Stimulated activated CD4-positive, alpha-beta T cell treated with anti-CD3 and anti-CD28 coated beads, Interleukin-4, amount 100 ng/mL, for 1 hour (primary cell): ENCODE results near the gene NAA80.

Experiments
- DNase-seq: peaks from one replicate; pipeline ENCODE4 v3.0.0-alpha.2; 2020

The NAA80 gene

DNA sequence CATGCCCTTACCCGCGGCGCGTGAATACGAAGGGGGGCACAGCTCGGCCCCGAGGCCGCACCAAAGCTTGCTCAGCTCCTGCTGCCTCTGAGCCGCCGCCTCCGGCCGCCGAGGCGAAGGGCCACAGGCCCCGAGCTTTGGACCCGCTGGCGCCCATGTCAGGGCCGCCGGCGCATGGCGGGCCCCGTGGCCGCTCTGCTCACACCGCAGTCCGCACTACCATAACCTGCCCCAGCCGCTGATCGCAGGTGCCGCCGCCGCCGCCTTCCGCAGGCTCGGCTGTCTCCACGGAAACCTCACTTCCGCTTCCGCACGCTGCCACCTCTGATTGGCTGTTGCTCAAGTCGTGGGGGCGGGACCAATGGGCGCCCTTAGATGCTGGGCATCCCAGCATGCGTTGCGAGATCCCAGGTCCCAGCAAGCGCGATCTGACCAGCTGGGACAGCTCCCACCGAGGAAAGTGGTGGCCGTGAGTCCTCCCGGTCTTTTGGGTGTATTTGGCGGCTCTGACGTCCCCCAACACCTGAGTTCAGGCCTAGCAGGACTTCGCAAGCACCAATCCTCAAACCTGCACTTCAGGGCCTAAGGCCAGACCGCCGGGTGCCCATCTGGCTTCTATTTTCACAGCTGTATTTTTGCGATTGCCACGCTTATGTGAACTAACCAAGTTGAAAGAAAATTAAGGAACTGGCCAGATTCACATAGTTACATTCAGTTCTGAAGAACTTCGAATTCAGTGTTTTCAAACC is 28.9 kb upstream of the NAA80 start, which contains the start of gene TUSC2:
Gene TUSC2, minus strand, starts transcription at position 281 of the 749 bp plus-strand sequence. Its CDS starts 124 bp downstream, at position 157.
- peak; percentile 95 for DNase-seq

DNA sequence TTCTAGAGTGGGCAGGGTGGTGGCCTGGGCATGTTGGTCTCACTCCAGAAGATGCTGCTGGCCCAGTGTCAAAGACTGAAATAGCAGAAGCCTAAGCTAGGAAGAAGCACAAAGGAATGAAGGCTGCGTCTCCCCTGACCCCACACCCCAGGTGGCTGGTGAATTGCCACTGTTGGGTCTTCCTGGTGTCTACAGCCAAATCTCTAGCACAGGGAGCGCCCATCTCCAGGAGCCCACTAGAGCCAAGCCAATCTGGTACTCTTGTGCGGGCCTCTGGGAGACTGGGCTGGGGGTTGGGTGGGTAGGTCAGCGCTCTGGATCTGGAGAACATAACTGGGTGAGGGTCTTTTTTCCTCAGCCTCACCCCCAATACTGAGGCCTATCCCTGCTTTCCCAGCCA is 27.9 kb upstream of the NAA80 start:
- DNase-seq, result no peak

DNA sequence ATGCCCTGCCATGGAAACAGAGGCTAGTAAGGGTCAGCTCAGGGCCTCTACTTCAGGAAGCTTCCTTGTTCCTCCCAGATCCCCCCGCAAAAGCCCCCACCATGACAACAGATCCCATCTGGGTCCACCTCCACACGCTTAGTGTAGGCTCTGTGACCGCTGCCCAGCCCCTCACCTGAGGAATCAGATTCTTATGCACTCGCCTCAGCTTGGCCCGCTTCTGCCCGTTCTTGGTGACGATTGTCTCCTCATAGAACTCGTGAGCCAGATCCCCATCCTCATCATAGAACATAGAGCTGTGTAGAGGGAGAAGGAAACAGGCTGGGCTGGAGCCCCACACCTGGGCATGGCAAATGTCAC is 27.0 kb upstream of the NAA80 start:
- DNase-seq, result no peak

DNA sequence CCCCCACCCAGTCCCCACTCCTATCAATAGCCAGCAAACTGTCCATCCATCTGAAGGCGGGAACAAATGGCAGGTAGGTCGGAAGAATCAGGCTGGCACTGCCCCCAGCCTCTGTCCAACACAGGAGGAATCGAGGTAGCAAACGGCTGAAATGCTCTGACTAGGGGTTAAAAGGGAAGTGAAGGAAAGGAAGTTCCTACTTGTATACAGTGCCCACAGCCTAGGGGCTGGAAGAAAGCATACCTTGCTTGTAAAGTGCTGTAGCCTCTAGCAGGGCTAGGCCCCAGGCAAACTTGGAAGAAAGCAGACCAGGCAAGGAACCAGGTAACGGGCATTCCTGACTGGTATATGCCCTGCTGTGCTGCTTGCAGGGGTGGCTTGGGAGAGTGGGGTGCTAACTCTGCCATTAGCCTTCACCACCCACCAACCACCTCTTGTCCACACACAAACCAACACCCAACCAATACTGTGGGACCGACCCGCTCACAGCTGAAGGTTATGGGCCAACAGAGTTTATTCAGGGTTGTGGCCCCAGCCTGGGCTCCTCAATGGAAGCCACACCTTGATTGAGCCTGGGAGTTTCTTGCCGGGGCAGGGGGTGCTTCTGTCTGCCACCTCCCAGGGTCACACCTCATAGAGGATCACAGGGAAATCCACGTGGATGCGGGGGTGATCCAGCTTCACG is 26.4 kb upstream of the NAA80 start:
- no peak for DNase-seq

DNA sequence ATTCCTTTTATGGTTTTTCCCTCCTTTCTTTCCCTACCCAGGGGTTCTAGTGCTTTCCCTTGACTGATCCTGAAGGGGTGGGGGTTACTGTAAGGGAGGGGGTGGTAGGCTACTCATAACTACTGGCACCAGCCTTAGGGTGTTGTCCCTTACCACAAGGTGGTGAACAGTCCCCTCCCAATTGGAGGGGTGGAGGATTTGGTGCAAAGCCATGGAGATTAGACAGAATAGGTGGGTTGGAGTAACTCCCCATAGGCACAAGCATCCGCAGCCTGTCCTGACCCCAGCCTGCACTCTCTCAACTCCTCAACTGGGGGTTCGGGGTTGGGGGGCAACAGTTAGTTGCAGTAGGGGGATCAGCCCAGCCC is 25.9 kb upstream of the NAA80 start:
- DNase-seq, result no peak

DNA sequence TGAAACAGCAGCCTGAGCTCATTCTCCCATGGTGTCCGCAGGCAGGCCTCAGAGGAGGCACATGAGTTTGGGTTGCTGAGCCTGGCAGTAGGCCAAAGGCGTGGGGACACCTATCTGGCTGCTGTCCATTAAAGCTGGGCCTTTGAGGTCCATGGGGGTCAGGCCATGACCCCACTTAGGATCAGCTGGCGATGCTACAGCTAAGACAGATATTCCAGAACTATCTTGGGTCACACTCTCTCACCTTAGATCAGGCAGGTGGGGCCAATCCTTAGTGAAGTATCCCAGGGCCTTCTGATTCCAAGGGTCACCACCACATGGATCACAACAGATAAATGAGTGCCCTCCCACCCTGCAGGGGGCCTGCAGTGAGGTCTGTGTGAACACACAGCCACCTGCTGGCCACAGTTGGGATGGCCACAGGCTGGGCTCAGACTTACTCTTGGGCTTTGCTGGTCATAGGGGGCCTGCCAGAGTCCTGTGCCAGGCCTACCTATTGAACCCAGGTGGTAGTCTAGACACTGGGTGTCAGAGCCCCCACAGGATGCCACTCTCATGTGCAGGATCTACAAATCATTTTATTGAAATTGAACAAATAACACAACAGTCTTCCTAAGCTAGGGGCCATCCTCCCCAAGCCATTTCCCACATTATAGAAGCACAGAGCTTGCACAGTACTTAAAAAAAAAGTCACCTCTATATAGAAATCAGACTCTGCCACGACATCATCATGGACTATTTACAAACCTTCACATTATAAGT is 25.3 kb upstream of the NAA80 start:
- peak; percentile 70 for DNase-seq

DNA sequence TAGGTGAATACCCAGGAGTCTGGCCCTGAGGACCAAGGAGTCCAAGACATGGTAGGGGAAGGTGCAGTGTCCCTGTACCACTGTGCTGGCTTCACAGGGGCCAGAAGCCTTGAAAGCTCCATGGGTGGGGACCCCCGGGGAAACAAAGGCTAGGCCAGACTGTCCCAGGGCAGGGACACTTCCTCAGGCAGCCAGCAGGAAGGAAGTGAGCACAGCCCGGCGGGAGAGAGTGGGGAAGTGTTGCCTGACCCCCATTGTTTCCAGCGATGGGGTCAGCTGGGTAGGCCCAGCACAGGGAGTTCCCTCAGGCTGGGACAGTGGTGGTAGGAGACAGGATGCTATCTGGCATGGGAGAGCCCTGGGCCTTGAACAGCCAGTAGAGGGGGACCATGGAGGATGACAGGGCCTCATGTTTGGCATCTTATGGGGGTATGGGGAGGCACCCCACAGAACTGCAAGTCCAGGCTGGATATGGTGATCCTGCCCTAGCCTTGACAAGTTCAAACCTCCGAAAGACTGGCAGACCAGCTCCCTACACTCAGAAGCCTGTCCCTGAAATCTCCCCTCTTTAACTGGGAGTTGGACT is 24.5 kb upstream of the NAA80 start:
- no peak for DNase-seq

DNA sequence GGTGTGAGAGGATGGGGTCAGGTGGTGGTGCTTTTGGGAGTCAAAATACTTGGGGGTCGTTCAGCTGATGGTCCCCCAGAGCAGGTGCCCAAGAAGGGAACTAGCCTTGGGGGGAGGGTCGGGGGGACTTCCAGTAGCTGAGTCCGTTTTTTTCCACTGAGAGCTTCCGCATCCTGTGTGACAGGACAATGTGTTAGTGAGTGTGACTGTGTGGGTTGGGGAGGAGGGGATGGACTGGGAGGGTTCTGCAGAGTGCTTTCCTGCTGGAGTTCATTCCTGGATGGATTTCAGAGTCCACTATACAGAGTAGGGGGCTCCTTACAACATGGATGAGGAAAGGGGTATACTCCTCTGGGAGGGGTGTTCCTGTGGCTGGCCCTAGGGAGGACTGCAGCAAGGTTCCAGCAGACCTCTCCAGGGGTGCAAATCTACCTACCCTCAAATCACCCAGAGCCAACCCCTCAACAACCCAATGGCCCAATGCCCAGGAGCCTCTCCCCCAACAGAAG is 23.9 kb upstream of the NAA80 start:
- DNase-seq, result no peak

DNA sequence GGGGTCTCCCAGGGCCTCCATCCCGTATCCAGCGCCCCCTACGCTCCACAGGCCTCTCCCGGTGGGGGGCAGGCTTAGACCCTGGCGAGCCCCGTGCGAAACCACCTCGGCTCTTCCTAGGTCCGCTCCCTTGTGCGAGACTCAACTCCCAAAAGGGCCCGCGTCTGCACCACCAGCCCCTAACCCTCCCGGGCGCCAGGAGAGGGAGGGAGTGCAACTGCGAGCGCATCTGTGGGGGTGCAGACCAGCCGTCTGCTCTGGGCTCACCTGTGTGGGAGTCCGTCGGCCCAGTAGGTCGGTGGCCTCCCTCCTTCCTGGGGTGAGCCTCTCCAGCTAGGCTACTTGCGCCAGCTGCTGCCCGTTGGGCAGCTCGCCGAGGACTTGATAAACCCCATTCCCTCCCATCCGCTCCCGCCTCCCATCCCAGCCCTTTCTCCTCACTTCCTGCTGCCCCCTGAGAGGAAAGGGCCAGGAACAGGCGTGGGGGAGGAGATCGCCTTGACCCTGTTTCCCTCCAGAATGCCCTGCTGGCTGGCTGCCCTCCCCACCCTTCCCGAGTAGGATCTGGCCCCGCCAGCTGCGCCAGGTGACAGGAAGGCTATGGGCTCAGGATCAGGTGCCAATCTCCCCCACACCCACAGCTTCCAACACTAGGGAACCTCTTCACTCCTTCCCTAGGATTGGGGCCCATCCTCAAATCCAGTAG is 23.3 kb upstream of the NAA80 start, which contains the start of gene HYAL2:
Gene HYAL2, minus strand, starts transcription at position 360 of the 706 bp plus-strand sequence. CDS start 2,256 bp downstream, outside the sequence.
- no peak for DNase-seq

DNA sequence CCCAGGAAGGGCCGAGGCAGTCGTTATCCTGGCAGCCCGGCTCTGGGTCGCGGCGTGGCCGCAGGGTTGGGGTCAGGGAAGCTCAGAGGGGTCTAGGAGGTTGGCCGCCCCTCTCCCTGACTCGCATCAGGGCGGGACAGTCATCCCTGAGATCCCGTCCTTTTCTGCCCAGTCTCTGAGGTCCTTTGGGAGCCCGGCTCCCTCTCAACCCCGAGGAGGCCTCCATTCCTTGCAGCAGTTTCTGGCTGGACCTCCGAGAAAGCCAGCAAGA is 22.8 kb upstream of the NAA80 start:
- DNase-seq, result no peak

DNA sequence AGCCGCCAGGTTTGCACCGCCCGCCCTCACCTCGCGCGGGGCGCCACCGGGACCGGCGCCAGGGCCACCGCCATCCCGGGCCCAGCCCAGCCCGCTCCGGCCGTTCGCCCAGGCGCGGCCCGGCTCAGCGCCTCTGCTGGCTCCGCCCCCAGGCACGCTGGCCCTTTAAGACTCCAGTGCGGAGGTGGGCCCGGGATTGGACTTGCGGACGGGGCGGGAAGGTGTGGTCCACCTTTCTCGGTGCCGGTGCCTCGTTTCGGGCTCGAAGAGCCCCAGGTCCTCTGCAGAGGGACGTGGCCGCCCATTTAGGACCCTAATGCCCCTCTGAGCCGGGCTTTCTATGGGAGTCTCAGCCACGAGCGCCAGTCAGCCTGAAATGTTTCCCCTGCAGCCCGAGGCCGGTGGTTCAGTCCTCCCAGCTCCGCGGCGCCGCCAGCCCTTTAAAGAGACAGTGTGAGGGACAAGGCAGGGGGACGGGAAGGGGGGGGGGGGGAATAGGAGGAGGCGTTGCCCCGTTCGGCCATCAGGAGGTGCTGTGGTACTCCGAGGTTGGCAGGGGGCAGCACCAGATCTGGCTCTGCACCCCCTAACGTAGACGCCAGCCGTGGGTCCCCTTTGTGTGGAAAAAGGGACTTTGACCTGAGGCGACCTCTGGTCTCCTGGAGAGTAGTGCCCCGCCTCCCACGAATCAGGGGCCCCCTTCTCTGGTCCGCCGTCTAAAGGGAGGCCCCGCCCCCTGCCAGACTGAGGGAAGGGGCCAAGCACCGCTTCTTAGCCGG is 22.3 kb upstream of the NAA80 start:
- peak; percentile 81 for DNase-seq

DNA sequence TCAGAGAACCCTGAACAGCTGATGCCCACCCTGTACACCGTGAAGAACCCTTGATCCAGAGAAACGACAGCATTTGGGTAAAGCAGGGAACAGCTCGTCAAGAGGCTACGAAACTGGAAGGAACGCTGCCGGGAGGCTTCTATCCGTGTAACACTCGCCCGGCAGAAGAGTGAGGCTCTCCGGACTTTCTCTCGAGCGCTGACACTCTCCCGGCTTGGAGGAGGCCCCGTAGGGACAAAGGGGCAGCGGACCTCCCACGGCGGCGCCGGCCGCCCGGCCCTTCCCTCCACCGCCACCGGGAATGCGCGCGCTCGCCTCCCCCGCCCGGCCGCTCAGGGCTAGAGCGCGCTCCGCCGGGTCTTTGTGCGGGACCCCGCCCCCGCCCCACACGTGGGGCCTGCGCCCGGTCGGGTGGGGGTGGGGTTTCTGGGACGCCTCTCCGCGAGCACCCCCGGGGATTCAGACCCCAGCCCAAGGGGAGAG is 21.7 kb upstream of the NAA80 start:
- DNase-seq, result peak; percentile 67

DNA sequence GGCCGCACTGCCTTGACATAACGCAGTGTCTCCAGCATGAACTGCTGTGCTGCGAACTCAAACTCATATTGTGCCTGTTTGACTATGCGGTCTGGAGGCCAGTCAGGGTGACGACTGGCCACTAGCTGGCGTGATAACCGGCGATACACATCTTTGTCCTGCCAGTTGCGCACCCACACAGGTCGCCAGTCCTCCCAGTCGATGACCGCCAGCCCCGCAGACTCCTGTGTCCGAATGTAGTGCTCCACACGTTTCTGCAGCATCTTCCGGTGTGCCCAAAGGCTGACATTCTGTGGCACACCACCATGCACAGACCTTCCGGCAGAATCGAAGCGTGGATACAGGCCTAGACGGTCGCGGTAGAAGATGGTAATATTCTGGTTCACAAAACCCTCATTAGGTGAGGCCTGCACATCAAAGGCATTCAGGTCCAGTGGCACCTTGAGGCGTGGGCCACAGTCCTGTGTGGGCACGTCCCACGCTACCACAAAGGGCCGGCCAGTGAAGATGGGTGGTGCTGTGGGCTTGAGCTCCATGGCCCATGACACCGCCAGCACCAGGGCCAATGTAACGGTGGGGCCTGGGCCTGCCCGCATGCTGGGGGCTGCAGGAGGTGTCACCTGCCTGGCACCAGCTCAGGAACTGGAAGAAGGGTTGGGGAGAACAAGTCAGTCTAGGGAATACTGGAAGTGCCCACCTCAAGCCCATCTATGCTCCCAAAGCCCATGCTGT is 20.9 kb upstream of the NAA80 start:
- DNase-seq, result no peak

DNA sequence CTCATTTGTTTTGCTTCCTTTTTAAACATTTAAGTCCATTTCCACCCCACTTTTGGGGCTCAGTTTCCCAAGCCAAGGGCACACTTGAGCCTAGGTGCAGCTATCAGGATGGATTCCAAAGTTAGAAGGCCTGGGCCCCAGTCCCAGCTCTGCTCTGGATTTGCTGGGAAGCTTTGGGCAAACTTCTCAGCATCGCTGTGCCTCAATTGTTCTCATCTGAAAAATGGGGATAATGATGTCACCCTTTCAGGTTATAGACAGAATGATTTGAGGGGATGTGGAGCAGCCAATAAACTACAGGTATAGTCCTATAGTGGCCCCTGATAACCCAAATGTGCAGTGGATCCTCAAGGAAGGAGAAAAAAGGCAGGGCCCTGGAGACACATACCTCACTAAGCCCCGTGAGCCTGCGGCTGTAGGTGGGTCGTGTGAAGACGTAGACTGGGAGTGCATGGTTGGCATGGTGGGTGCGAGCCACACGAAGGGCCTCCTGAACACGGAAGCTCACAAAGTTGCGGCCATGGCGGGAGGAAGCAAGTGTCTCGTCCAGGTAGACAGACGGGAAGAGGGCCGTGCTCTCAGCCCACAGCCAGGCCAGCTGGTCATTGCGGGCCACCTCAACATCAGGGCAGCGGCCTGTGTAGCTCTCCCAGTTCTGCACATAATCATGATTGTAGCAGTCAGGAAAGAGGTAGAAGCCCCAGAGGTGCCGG is 20.1 kb upstream of the NAA80 start:
- DNase-seq, result no peak

DNA sequence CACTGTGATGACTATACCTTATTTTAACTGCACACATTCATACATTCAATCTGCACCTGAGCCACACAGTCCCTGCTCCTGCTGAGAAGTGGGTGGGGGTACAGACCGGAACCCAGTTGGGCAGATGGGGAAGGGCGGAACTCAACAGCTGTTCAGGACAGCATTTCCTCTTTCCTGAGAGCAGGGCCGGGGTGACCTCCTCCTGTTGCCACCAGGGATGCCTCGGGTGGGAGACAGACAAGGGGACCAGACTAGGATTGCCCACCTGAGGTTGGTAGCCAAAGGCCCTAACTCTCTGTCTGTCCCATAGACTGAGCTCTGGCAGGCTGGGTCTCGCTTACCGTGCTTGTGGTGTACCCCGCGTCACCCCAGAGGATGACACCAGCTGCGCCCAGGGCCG is 19.4 kb upstream of the NAA80 start:
- DNase-seq, result no peak

DNA sequence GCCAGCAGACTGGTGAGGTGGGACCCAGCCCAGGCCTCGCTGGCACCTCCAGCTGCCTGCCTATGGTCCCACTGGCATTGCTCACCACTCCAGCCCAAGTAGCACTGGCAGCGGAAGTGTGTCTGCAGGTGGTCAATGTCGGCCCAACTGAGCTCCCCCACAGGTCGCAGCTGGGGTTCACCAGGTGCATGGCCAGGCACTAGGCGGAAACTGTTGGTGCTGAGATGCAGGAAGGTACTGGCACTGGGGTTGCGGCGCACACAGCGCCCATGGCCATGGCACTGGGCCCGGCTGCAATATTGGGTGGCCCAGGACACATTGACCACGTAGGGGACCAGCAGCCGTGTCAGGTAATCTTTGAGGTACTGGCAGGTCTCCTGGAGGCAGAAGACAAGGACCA is 19.0 kb upstream of the NAA80 start:
- DNase-seq, result no peak

DNA sequence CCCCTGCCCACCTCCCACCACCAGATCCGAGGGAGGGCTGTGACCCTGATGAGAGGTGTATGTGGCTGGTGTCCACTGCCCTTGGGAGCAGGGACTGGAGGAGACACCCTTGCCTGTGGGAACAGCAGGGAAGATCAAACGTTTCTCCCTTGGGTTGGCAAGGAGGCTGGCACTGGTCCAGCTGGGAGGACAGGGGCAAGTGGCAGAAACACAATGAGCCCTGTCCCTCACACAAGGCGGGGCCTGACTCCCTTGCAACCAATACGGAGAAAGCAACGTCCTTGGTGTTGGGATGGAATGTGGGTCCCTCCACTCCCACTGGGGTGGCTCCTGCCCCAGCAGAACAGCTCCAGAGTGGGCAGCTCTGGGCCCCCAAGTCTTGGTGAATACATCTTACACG is 18.1 kb upstream of the NAA80 start:
- DNase-seq, result no peak

DNA sequence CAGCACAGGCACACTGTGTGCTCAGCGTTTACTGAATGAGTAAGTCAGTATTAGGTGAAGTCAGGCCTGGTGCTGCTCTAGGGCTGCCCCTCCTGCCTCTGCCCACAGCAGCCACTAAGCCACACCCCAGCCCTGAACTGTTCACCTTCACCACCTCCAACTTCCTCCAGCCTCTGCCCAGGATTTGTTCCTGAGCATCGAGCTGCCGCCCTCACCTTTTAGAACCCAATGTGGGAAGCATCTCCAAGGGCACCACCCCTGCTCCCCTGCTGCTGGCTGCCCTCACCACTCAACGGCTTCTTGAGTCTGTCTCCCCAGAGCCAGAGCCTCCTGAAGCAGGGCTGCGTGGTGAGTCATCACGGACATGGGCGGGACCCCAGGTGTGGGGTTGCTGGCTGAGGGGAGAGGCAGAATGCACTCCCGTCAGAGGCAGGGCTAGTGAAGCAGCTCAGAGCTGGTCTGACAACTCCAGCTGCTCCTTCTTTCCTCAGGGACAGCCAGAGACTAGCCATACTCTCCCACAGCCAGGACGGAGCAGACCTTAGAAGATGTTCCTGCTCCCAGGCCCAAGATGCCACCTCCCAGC is 17.5 kb upstream of the NAA80 start:
- peak; percentile 60 for DNase-seq

DNA sequence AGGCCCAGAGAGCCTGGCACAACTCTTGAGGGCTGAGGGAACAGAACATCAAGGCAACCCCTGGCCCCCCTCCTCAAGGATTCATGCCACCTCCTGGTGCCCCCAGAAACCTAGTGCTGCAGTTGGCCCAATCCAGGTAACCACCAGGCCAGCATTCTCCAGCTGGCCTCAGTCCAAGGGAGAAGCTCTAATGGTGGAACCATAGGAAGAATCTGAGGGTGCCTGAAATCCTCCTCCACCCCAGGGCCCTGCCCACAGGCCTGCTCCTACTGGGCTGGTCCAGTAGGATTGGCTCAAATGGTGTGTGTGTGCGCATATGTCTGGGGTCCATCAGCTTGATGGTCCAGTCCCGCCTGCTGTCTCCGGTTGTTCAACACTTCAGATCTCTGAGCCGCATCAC is 15.6 kb upstream of the NAA80 start:
- no peak for DNase-seq

DNA sequence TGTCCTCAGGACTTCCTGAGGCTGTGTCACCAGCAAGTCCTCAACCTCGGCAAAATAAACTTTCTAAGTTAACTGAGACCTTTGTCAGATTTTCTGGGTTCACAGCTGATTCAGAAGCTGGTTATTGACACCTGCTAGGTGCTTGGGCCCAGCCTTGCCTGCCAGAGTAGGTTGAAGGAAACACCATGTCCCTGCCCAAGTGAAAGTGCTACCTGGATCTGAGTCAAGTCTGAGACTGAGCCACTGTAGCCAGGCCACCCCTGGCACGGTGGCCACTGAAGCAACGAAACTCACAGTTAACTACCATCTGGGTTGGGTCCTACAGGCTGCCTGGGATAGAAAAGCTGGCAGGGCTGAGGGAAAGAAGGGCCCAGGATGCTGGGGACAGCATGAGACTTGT is 15.1 kb upstream of the NAA80 start:
- no peak for DNase-seq
